H1 (cell line): ENCODE measurements around the gene PEX19. TPM values are rescaled to one million over a fixed set of nuclear protein-coding genes. Genes with fewer than 3 reads are reported as not detected.

Experiments used
- EZH2 ChIP-seq: fragments of 200-600 bp; sonication (generic); IDR thresholded peaks from 2 replicates; pipeline ENCODE4 v1.7.1; 2012; ENCODE audit warnings: low read depth, mild to moderate bottlenecking, moderate library complexity, low read length, inconsistent platforms; ENCODE audit not compliant: severe bottlenecking
- HDAC2 ChIP-seq, 2 experiments: fragments of 300-600 bp in 1 of 2; sonication (generic) in 1 of 2; IDR thresholded peaks; 2 replicates each; pipeline ENCODE4 v1.6.1; 2011 to 2012; ENCODE audit warnings: low read depth in 2 of 2, low read length in 2 of 2, mild to moderate bottlenecking in 2 of 2, moderate library complexity in 2 of 2, borderline replicate concordance in 1 of 2, inconsistent platforms in 1 of 2
- PHF8 ChIP-seq: fragments of 200-600 bp; sonication (generic); conservative IDR thresholded peaks from 2 replicates; pipeline ENCODE4 v1.7.1; 2012; ENCODE audit warnings: low read depth, mild to moderate bottlenecking, inconsistent platforms, low read length, moderate library complexity
- SAP30 ChIP-seq: fragments of 300-600 bp; sonication (generic); IDR thresholded peaks from 2 replicates; pipeline ENCODE4 v1.7.1; 2012; ENCODE audit warnings: low read length, moderate library complexity, mild to moderate bottlenecking, inconsistent platforms; ENCODE audit not compliant: insufficient read depth, insufficient replicate concordance
- TAF7 ChIP-seq: optimal IDR thresholded peaks from 2 replicates; pipeline ENCODE3; 2011; ENCODE audit warnings: low read depth, mild to moderate bottlenecking, inconsistent platforms, low read length, moderate library complexity, borderline replicate concordance
- polyA plus RNA-seq, 7 experiments: library from polyadenylated mRNA; depleted of rRNA in 3 of 7; stranded (reverse) in 5 of 7; unstranded in 2 of 7; fragments of >200 nt in 5 of 7; fragments of 200-250 nt in 2 of 7; gene quantifications; 1 replicate in 5 of 7; 2 replicates in 1 of 7; 4 replicates in 1 of 7; pipeline versions ENCODE4 v1.2.1 to v1.2.3, GENCODE V29; 2011 to 2013; ENCODE audit warnings: missing spikeins in 2 of 7, mixed read lengths in 2 of 7
- total RNA-seq: library from RNA; stranded (reverse); fragmentation: NEBNext Ultra II Directional; extraction: Animal tissue kit (Norgen Biotek cat#: 25700); gene quantifications from 2 replicates; pipeline ENCODE4 v1.2.1, GENCODE V29; 2021

PEX19 gene
- total and polyA plus RNA-seq, 2 of the 8 experiments (the other 6 are each of a cell fraction or from before 2014, with no cell fraction given): 50.4 to 80.2 TPM

GRCh38 chr1:160237558-160237957 lies 47.4 kb downstream of the PEX19 start (continued):
- TF ChIP-seq PHF8: no peak
- TF ChIP-seq HDAC2 (IDR thresholded peaks at IDR 0.05; ENCODE audit: borderline replicate concordance in 1 of 2, low read depth in 2 of 2, low read length in 2 of 2): no peak
- no peak for TF ChIP-seq EZH2
- TF ChIP-seq TAF7: no peak
- no peak for TF ChIP-seq SAP30
